GM19025 (cell line): Measurements from ENCODE around the gene PIPOX.

Source experiments
- ATAC-seq: cut with Tn5 transposase; IDR thresholded peaks from one replicate; pipeline ENCODE4 v1.9.1; 2021; ENCODE audit warnings: mild to moderate bottlenecking, low read depth, moderate library complexity; ENCODE audit not compliant: unreplicated experiment

The PIPOX gene

GRCh38 chr17:29045734-29046472 lies 3.0 kb downstream of the PIPOX start:
- no peak for ATAC-seq

- no peak for ATAC-seq
Observed at GRCh38 chr17:29046473-29046839, 3.5 kb downstream of the PIPOX start.

GRCh38 chr17:29048440-29049368 lies 5.8 kb downstream of the PIPOX start:
- ATAC-seq, result no peak

GRCh38 chr17:29049541-29050145 lies 6.7 kb downstream of the PIPOX start:
- ATAC-seq, result no peak

GRCh38 chr17:29050176-29050575 lies 7.2 kb downstream of the PIPOX start:
- no peak for ATAC-seq

- no peak for ATAC-seq
Observed at GRCh38 chr17:29051194-29051593, 8.3 kb downstream of the PIPOX start.

GRCh38 chr17:29051731-29052130 lies 8.8 kb downstream of the PIPOX start:
- ATAC-seq, result no peak

GRCh38 chr17:29054835-29055234 lies 11.9 kb downstream of the PIPOX start:
- ATAC-seq, result no peak

- no peak for ATAC-seq
Observed at GRCh38 chr17:29057361-29057760, 14.4 kb downstream of the PIPOX start.

GRCh38 chr17:29058391-29058790 lies 15.4 kb downstream of the PIPOX start:
- no peak for ATAC-seq

- ATAC-seq, result no peak
Observed at GRCh38 chr17:29059281-29059680, 16.3 kb downstream of the PIPOX start.

GRCh38 chr17:29060475-29060874 lies 17.5 kb downstream of the PIPOX start:
- ATAC-seq, result no peak

- no peak for ATAC-seq
Observed at GRCh38 chr17:29061036-29061435, 18.1 kb downstream of the PIPOX start.

- no peak for ATAC-seq
Observed at GRCh38 chr17:29062215-29062614, 19.3 kb downstream of the PIPOX start.

GRCh38 chr17:29063992-29064391 lies 21.1 kb downstream of the PIPOX start:
- no peak for ATAC-seq

GRCh38 chr17:29066047-29066446 lies 23.1 kb downstream of the PIPOX start:
- ATAC-seq, result no peak

- no peak for ATAC-seq
Observed at GRCh38 chr17:29066606-29067005, 23.7 kb downstream of the PIPOX start.

- no peak for ATAC-seq
Observed at GRCh38 chr17:29068818-29069217, 25.9 kb downstream of the PIPOX start.

GRCh38 chr17:29069526-29070041 lies 26.6 kb downstream of the PIPOX start:
- no peak for ATAC-seq

- no peak for ATAC-seq
Observed at GRCh38 chr17:29070308-29070707, 27.4 kb downstream of the PIPOX start.

GRCh38 chr17:29070781-29071180 lies 27.8 kb downstream of the PIPOX start:
- ATAC-seq, result no peak
